Kidney glomerular epithelial cell (primary cell): ENCODE results near the gene TCFL5.

ENCODE experiments used
- DNase-seq: peaks from one replicate; lab custom pipeline; 2025; lab: John Stamatoyannopoulos, UW

TCFL5 gene

DNA sequence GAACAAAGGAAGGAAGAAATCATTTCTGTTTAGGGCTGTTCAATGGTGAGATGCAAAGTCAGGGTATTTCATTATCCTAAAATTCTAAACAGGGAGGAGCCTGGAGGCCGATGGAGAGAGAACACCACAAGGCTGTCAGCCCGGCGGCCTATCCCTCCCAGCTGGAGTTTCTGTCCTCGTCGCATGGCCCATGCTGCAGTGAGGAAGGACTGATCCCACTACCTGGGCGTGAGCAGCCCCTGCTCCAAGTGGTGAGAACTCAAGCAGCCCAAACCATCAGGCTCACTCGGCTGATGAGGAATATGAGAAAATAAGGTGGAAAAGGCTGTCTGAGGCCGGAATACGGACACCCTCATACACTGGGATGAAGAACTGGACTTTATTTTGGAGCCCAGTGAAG is 33.9 kb upstream of the TCFL5 start:
- no peak for DNase-seq

DNA sequence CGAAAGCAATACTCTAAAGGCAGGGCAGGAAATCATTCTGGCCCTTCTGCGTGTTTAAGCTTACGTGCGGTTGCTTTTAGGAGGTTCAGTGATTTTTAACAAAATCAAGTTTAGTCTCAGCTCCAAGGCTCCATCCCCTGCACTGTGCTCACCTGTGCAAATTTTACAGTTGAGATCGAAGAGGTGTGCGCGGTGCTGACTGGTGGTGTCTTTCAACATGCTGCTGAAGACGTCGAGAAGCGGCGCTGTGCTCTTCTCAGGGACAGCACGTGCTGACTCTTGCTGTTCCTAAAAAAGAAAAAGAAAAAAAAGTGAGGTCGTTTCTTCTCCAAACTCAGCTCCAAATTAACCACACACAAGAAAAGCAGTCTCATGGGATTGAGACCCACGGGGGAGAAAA is 32.6 kb upstream of the TCFL5 start:
- no peak for DNase-seq

DNA sequence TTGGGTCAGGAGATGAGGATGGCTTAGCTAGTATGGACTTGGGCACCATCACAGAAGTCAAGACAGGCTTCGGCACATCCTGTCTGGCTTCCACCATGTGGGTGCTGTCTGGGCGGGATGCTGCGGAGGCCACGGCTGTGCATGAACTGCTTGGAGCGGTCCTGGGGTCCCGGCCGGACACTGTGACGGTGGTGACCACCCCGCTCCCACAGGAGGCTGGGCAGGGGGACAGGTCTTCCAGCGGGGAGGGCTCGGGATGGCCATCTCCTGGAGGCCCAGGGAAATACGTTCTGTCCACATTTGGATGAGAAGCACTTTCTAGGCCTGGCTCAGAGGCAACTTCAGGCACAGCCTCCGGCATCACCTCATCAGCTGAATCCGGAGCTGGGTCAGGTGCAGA is 32.1 kb upstream of the TCFL5 start:
- no peak for DNase-seq

DNA sequence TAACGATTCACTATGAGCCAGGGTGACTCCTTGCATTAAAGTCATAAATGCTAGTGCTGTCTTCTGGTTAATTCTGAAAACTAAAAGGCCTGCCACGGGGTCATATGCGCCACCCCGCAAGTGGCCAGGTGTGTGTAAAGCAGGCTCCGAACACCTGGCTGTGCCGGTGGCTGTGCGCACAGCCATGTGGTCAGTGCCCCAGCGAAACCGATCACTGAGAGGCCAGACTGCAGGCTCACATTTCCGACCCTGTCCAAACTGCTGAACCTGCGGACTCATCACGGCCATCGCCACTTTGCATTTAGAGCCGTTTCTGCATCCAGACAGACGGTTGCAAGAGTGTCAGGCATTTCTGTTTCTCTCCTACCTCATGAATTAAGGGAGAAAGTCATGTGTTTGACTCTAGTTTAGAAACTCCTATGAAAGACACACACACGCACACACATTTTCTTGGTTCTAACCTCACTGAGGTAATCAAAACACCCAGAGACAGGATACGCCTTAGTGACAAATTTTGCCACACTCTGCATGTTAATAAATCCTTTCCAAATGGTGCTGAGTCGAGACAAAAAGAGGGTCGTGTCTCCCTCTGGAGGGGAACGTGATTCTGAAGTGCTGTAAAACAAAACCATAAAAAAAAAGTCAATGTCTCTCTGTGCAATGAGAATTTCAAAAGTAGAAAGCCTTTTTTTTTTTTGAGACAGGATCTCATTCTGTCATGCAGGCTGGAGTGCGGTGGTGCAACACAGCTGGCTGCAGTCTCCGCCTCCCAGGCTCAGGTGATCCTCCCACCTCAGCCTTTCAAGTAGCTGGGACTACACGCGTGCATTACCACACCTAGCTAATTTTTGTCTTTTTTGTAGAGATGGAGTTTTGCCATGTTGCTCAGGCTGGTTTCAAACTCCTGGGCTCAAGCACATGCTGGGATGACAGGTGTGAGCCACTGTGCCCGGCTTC is 31.0 kb upstream of the TCFL5 start:
- no peak for DNase-seq

DNA sequence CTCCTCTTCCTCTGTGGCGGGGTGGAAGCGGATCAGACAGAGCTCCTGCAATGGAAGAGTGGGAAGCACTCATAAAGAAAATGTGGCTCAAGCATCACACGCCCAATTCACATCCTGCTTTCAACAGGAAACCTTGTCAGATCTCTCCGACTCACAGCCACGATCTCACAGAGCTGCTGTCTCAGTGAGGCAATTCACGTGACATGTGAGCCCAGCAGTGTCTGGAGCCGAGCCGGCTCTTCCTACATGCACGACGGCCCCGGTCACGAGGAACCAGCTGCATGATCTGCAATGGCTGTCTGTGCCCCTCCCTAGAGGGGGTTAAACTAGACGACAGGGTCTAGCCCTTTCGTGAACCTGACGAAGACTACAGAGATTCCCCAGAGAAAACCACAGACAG is 29.5 kb upstream of the TCFL5 start:
- DNase-seq, result no peak

DNA sequence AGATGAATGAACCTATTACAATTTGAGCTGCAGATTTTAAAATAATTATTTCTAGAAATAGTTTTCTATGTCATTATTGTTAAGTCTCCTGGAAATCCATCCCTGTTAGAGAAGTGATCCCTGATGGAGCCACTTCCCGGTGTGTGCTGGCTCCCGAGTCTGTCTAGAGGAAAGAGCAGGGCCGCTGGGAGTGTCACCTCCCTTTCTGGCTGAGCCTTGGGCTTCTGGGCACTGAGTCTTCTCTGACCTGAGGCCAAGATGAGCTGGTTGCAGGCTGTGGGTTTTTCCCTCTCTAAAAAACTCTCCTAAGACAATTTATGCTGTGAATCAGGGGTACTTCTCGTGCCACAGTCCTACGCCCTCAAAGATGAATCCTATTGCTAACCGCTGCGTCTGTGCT is 28.8 kb upstream of the TCFL5 start:
- DNase-seq, result no peak

DNA sequence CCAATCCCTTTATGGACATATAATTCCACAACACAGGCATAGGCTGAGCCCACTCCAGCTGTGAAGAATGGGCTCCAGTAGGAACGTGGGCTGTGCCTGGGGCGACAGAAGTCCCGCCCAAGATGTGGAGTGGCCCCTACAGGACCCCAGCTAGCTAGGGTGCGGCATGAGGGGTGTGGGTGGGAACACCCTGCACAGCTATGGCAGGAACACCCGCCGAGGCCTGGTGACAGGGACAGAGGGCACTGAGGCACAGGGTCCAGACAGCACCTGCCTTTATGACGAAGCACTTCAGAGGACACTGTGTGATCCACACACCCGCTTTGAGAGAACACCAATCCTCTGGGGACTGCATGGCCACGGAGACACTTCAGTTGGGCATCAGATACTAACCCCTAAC is 28.2 kb upstream of the TCFL5 start:
- no peak for DNase-seq

DNA sequence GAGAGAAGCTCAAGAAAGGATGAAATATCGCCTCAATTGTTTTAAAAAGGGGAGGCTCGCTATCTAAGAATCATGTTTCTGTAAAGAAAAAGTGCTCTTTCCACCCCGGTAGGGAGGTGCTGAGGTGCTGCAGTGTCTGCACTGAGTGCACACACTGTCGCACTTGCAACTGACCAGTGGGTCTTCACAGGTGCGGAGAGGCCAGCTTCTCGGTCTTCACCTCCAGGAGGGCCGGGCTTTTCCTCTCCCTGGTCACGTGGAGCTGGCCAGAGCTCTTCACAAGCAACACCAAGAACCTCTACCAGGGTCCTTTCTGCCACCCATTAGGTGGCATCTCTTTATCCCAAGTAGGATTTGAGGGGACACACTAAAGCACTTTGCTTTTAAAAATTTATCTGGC is 27.8 kb upstream of the TCFL5 start:
- DNase-seq, result no peak

DNA sequence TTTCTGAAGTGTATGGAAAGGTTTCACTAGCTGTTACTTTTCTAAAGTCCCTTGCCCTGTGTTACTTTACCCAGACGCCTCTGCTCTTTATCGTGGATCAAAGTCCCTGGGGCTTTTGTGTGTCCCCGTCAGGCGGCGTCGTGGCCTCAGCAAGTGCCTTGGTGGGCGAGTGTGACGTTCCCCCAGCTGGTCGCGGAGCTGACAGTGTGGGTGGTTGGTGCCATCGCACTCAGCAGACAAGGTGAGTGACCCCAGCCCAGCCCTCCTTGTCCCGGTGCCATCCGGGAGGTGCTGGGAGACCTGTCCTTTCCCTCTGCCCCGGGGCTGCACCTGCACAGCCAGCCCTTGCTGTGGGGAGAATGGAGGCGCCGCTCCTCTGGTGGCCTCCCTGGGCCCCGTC is 27.3 kb upstream of the TCFL5 start:
- DNase-seq, result no peak

DNA sequence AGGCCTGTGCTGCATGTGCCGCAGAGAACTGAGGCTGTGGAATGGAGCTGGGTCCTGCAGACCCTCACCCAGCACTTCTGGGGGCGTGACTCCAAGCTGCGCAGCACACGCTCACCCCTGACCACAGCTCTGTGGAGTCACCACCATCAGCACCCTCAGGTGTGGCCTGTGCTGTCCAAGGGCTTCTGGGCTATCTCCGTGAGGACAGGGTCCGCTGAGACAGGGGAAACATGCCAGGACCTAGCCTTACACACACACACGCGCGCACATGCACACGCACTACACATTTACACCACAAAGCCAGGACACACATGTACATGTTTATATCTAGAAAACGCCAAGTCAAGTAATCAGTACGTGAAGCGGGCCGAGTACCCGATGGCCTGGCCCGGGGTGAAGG is 26.8 kb upstream of the TCFL5 start:
- DNase-seq, result no peak

DNA sequence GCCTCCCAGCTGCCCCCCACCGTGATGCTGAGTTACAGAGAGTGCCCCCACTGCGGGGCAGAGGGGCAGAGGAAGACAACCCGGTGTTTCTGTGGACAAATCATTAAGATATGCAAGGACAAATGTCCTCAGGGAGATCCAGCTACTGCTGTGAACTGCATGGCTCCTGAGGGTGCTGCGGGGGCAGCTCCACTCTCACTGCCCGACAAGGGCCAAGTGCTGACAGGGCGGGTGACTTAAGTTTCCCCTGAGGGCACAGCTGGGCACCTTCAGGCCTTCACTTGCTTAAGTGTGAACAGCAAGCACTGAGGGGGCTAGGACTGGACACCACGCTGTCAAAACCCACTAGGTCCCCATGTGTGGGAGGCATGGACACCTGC is 26.2 kb upstream of the TCFL5 start:
- DNase-seq, result no peak

DNA sequence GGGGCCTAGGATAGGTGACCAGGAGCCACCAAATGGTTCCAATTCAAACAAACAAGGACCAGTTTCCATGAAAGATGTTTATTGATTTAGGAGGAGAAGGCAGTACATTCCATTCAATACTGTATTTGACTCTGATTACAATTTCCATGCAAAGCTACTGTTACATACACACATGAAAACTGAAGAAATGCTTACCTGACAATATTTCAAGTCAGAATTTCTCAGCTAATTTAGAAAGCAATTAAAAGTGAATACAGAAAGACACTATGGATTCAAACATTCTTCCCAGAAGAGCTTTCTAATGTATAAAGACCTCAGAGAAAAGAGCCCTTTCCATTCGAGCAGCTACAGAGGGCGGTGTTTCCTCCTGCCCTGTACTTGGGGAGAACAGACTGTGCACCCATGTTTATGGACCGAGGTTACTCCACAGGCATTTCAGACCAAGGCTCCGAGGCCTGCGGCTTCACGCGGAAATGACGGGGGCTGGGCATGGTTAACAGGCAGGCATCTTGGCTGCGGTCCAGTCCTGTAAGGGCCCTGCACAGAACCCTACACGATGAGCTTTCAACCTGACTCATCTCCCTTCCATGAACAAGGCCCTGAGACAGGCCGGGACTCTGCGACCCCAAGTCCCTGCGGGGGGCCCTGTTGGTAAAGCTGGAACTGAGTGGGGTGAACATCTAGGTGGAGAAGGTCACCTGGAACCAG is 25.7 kb upstream of the TCFL5 start:
- peak; percentile 4 for DNase-seq

DNA sequence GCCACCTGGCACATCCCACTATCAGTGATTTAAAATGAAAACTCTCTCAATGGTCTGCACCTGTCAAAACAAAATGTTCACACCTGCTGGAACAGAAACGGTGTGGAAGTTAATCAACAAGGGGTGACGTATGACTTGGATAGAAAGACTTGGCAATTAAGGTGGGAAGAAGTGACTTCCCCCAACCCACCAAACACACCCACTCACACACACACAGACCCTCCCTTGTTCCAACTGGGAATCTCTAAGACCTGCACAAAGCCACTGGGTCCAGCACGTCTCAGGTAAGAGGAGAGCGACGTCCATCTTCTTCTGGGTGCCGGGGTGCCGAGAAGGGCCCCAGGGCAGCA is 25.1 kb upstream of the TCFL5 start:
- DNase-seq, result no peak

DNA sequence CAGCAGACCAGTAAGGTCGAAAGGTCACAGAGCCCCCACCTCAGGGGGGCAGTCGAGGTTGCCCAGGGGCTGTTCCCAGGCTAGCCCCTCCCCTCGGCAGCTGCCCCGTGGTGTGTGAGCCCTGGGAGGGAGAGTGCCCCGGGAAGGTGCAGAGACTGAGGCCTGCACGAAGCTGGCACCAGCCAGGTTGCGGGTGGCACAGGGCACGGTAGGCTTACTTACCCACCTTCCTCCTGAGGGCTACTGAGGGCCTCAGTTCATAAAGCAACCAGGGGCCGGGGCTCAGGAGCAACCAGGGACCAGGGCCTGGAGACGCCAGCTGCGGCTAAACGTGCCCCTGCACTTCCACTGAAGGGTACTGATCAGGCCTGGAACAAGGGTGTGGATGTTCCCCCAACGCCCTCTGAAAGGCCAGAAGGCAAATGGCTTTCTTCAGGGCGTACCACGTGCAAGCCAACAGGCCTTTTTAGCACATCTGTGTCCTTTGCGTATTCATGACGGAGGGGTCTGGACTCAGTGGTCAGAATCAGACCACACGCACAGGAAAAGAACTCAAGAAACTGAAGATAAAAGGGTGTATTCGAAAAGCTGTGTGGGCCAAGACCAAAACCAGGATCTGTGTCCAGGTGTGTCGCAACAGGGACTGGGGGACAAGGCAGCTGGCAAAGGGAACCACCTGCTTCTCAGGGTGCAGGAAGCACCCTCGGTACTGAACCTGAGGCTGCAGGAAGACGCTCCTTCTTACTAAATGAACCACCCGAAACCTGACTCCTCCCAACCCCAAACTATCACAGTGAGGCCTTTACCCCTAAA is 24.5 kb upstream of the TCFL5 start:
- DNase-seq, result no peak

DNA sequence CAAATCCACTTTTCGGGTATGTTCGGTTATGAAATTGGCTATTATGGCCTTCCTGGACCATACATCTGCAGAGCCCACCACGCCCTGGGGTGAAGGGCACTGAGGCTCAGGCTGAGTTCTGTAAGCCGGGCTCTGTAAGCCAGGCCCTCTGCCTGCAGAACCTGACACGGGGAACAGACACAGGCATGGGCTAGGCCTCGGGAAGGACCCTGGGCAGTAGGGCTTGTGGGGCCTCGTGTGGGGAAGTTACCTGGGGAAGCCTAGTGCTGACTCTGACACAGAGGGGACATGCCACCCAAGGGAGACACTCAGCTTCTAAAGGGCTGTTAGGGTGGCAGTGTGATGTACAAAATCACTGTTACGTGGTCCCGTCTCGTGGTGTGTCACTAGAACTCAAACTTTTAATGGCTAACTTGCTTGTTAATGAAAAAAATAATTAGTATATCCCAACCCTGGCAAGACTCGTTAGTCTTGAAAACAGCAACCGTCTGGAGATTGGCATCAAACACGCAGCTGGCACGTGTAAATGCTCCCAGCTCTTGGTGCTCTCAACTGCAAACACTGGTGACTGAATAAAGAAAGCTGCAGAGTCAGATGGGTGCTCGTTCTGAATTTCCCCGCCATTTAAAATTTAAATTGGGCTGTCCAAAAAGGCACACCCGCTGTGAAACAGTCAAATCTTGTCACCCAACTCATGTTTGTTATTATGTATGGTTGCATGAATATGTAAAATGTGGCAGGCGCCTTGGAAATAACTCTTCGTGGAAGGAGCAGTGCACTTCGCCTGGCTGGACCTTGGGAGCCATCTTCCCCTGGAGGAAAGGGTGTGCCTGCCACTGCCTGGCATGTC is 23.6 kb upstream of the TCFL5 start:
- no peak for DNase-seq

DNA sequence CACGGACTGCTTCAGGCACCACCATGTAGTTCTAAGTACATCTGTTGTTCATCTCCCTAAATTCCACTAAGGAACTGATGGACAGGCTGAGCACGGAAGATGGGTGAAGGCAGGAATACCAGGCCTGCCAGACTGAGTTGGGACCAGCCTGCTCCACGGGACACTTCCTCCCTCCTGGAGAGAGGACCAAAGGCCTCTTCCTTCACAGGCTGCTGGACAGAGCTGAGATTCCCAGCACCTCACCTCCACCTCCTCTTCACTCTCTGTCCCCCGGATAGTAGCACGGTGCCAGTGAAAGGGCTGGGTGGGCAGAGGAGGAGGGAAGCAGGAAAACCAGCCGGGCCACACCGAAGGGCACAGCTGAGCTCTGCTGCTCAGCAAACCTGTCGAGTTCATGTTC is 22.9 kb upstream of the TCFL5 start:
- DNase-seq, result no peak

DNA sequence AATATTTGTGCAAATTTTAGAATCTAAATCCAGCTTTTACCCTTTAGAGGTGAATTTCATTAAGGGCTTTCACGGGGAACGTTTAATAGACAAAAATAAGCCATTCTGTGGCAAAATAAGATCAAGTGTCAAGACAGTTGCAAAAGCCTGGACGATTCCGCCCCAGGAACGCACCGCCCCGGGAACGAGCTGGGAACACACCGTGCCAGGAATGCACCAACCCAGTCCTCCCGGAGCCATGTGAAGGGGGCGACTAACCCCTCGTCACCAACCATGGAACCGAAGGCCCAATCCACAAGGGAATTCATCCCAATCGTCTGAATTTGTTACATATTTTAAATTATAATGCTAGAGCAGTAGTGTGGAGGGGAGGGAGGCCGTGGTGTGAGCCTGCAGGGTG is 20.8 kb upstream of the TCFL5 start:
- DNase-seq, result no peak

DNA sequence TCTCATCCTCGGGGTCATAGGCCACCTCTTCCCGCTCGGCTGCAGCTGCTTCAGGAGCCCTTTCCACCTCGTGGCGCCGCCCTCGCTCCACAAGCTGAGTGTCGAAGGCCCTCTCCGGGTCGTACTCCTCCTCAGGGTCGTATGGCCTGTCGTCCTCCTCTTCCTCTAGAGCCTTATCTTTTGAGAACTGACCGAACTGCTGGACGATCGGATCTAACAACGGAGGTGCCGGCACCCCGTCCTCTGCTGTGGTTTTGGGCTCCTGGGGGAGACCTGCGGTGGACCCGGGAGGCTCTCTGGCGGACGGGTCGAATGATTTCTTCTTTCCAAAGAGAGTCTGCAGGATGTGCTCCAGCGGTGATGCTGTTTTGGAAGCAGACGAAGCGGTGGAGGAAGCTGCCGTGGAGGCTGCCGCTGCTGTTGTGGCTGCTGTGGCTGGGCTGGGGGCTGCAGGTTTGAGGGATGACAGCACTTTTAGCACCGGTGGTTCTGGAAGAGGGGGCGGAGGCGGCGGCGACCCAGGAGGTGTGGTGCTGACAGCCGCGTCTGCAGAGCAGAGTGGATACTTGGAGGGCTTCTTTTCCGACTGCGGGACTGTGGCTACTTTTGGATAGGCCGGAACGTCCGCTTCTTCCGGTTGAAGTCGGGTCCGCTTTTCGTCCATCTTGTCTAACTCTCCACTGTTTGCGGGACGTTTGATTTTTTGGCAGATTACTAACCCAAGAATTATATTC is 20.2 kb upstream of the TCFL5 start:
- DNase-seq, result no peak

DNA sequence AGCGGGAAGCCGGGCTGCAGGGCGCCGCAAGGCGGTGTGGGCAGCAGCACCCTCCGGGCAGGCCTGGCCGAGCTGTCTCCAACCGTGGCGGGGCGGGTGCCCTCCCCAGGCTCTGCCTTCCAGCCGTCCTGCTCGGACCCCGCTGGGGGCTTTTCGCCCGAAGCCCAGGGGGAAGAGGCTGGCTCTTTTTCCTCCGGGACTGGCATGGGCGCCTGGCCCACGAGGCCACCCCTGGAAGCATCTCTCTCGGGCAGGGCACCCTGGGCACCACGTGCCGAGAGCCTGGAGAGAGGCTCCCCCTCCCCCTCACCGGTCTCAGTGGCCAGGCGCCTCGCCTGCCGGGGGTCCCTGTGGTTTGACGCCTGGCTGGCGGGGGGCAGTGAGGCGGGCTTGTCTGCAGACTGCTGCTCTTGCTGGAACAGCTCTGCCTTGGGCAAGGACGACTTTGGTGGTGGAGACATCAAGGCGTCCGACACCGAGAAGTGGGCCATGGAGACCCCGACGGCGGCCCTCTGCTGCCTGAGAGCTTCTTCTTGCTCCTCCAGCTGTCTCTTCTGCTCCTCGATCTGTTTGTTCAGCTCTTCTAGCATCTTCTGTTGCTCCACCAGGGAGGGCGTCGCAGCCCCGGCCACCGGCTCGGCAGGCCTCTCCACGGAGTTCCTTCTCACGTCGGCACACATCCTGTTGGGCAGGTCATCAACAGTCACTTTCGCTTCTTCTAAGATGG is 19.5 kb upstream of the TCFL5 start:
- no peak for DNase-seq

DNA sequence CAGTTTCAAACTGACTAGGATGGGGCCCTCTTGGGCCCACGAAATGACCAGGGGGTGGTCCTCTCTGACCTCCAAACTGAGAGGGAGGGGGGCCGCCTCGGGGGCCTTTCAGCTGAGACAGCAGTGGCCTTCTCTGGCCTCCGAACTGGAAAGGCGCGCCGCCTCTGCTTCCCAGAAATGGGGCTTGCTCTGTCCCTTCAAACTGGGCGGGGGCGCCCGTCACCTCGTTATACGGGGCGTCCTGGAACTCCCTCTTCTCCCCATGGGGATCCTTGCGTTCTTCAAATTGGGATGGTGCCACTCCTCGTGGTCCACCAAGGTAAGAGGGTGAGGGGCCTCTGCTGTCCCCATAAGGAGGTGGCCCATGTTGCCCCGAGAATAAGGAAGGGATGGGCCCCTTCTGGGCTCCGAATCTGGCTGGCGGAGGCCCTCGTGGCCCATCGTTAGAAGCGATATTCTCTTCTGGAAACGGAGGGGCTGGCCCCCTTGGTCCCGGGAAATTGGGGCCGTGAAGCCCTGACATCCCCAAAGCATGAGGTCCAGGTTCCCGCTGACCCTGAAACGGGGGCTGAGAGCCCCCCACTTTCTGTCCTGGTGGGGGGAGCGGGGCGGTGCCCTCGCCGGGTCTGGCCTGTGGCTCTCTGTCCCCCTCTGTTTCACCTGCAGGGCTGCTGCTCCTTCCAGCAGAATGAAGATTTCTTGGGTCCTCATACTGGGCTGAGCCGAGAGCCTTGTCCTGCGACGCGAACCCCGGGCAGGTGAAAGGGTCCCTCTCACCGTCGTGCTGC is 18.7 kb upstream of the TCFL5 start:
- DNase-seq, result no peak
